Measurements from ENCODE around the gene KCNMA1. TPM values are rescaled to one million over a fixed set of nuclear protein-coding genes. Genes with fewer than 3 reads are reported as not detected.

KCNMA1 gene
- total RNA-seq, 1 experiment from 2014 or later, result 0.45 TPM

GRCh38 chr10:77236700-77237099, 400.9 kb downstream of the KCNMA1 start:
- CTCF ChIA-PET, result no interaction called here
- H3K27ac Mint-ChIP-seq (ENCODE audit: unreplicated experiment), result no peak overlapping the region
- BruUV-seq (replicated peaks), result no TSS peak

DNA sequence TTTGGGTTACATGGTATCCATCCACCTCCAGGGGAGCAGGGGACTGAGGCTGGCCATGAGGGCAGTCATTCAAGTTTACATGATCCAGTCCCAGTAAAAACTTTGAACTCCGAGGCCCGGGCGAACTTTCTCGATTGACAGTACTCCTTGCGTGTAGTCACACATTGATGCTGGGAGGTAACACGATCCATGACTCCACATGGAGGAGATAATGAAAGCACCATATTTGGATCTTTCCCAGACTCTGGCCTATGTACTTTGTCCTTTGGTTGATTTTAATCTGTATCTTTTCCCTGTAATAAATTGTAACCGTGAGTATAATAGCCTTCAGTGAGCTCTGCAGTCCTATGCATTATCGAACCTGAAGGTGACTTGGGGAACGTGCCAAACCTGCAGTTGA, 401.6 kb downstream of the KCNMA1 start:
- BruUV-seq (replicated peaks), result no TSS peak
- H3K36me3 Mint-ChIP-seq (ENCODE audit: insufficient read depth, unreplicated experiment), result no peaks in the 10 kb centered on the region
- CTCF ChIA-PET, result no interaction called here
- no peak for DNase-seq
- intact Hi-C loops (cut with micrococcal nuclease; ENCODE audit: unreplicated experiment), result no loop called here
- H3K27me3 Mint-ChIP-seq (ENCODE audit: unreplicated experiment), result no peaks in the 10 kb centered on the region
- peak overlapping the region; percentile 88 for H3K27ac Mint-ChIP-seq (ENCODE audit: unreplicated experiment)
- H3K9me3 Mint-ChIP-seq (ENCODE audit: low read depth, unreplicated experiment), result peaks cover 6% of the 10 kb centered on the region
- TF ChIP-seq, protein P1, sequence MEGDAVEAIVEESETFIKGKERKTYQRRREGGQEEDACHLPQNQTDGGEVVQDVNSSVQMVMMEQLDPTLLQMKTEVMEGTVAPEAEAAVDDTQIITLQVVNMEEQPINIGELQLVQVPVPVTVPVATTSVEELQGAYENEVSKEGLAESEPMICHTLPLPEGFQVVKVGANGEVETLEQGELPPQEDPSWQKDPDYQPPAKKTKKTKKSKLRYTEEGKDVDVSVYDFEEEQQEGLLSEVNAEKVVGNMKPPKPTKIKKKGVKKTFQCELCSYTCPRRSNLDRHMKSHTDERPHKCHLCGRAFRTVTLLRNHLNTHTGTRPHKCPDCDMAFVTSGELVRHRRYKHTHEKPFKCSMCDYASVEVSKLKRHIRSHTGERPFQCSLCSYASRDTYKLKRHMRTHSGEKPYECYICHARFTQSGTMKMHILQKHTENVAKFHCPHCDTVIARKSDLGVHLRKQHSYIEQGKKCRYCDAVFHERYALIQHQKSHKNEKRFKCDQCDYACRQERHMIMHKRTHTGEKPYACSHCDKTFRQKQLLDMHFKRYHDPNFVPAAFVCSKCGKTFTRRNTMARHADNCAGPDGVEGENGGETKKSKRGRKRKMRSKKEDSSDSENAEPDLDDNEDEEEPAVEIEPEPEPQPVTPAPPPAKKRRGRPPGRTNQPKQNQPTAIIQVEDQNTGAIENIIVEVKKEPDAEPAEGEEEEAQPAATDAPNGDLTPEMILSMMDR (IDR thresholded peaks at IDR 0.05; ENCODE audit: unreplicated experiment), result no peak
- H3K4me3 Mint-ChIP-seq (ENCODE audit: low read depth, unreplicated experiment), result no peak overlapping the region
- peaks cover 38% of the 10 kb centered on the region for H3K4me1 Mint-ChIP-seq (ENCODE audit: low read depth, unreplicated experiment)

More at GRCh38 chr10:77236700-77237099, 400.9 kb downstream of the KCNMA1 start:
- Mint-ChIP-seq H3K4me3 (ENCODE audit: low read depth, unreplicated experiment) (no peak overlapping the region), H3K27me3 (ENCODE audit: unreplicated experiment) (no peaks in the 10 kb centered on the region), H3K9me3 (ENCODE audit: low read depth, unreplicated experiment) (peaks cover 2% of the 10 kb centered on the region), H3K4me1 (ENCODE audit: low read depth, unreplicated experiment) (peaks cover 38% of the 10 kb centered on the region), H3K36me3 (ENCODE audit: insufficient read depth, unreplicated experiment) (no peaks in the 10 kb centered on the region)
- DNase-seq, result no peak
- intact Hi-C loops (cut with micrococcal nuclease; ENCODE audit: unreplicated experiment), result no loop called here
- TF ChIP-seq, protein P1 (IDR thresholded peaks at IDR 0.05; ENCODE audit: unreplicated experiment), result no peak

- Mint-ChIP-seq H3K4me3 (ENCODE audit: low read depth, unreplicated experiment) (peak overlapping the region; percentile 11), H3K36me3 (ENCODE audit: insufficient read depth, unreplicated experiment) (no peaks in the 10 kb centered on the region), H3K27me3 (ENCODE audit: unreplicated experiment) (no peaks in the 10 kb centered on the region), H3K4me1 (ENCODE audit: low read depth, unreplicated experiment) (peaks cover 47% of the 10 kb centered on the region), H3K9me3 (ENCODE audit: low read depth, unreplicated experiment) (peaks cover 6% of the 10 kb centered on the region), H3K27ac (ENCODE audit: unreplicated experiment) (peak overlapping the region; percentile 88)
- BruUV-seq (replicated peaks), result no TSS peak
- CTCF ChIA-PET, result interaction anchor here (0.9 to 1.4 kb wide), 3 partner anchors 8 to 175 kb away, joined by 3 to 6 read pairs (median 3); no protein-coding TSS in a partner anchor
- TF ChIP-seq, protein P1 (IDR thresholded peaks at IDR 0.05; ENCODE audit: unreplicated experiment), result no peak
- intact Hi-C loops (cut with micrococcal nuclease; ENCODE audit: unreplicated experiment), result loop anchor here (2.0 kb wide), 1 partner anchor 48 kb away; no protein-coding TSS in a partner anchor
- DNase-seq, result peak; percentile 27
These were observed 403.0 kb downstream of the KCNMA1 start for GRCh38 chr10:77234599-77234998.

GRCh38 chr10:77233466-77233865, 404.1 kb downstream of the KCNMA1 start:
- no peak overlapping the region for H3K4me3 Mint-ChIP-seq (ENCODE audit: low read depth, unreplicated experiment)
- H3K27me3 Mint-ChIP-seq (ENCODE audit: unreplicated experiment), result no peaks in the 10 kb centered on the region
- no peak overlapping the region for H3K27ac Mint-ChIP-seq (ENCODE audit: unreplicated experiment)
- peaks cover 52% of the 10 kb centered on the region for H3K4me1 Mint-ChIP-seq (ENCODE audit: low read depth, unreplicated experiment)
- TF ChIP-seq, protein P1 (IDR thresholded peaks at IDR 0.05; ENCODE audit: unreplicated experiment), result no peak
- CTCF ChIA-PET, result no interaction called here
- no peak for DNase-seq
- intact Hi-C loops (cut with micrococcal nuclease; ENCODE audit: unreplicated experiment), result no loop called here
- no peaks in the 10 kb centered on the region for H3K36me3 Mint-ChIP-seq (ENCODE audit: insufficient read depth, unreplicated experiment)
- peaks cover 6% of the 10 kb centered on the region for H3K9me3 Mint-ChIP-seq (ENCODE audit: low read depth, unreplicated experiment)
- no TSS peak for BruUV-seq (replicated peaks)
